CD14-positive monocyte (primary cell): Measurements from ENCODE around the gene HRH4. TPM values are rescaled to one million over a fixed set of nuclear protein-coding genes. Genes with fewer than 3 reads are reported as not detected.

Source experiments
- DNase-seq, 3 donors: peaks; one replicate each; pipeline ENCODE4 v3.0.0-alpha.2; 2011 to 2022
- H2AFZ ChIP-seq: 2 replicates; pipeline ENCODE4 v1.6.0; 2012; ENCODE audit warnings: mild to moderate bottlenecking, low read depth, low read length, inconsistent platforms; ENCODE audit not compliant: insufficient read depth, poor library complexity, severe bottlenecking
- H3K27ac ChIP-seq, 2 donors: 1 replicate in 1 of 2; 2 replicates in 1 of 2; pipeline ENCODE4 v1.5.1; 2012 to 2013; ENCODE audit warnings: low read length in 2 of 2, control low read depth in 1 of 2, inconsistent platforms in 1 of 2, low read depth in 1 of 2, mild to moderate bottlenecking in 1 of 2
- H3K27me3 ChIP-seq, 2 donors: one replicate each; pipeline versions ENCODE4 v1.6.0 to v1.6.1; 2011 to 2013; ENCODE audit warnings: low read length in 2 of 2; ENCODE audit not compliant: control insufficient read depth in 2 of 2, insufficient read depth in 2 of 2
- H3K36me3 ChIP-seq, 2 donors: replicated peaks in 1 of 2; 1 replicate in 1 of 2; 2 replicates in 1 of 2; pipeline versions ENCODE4 v1.5.1 to v1.6.1; 2012 to 2013; ENCODE audit warnings: low read length in 2 of 2, control low read depth in 1 of 2, inconsistent platforms in 1 of 2, mild to moderate bottlenecking in 1 of 2; ENCODE audit not compliant: insufficient read depth in 2 of 2, control insufficient read depth in 1 of 2
- H3K4me1 ChIP-seq, 2 donors: 1 replicate in 1 of 2; 2 replicates in 1 of 2; pipeline versions ENCODE4 v1.5.1 to v1.6.1; 2012 to 2013; ENCODE audit warnings: low read length in 2 of 2, control low read depth in 1 of 2, inconsistent platforms in 1 of 2, mild to moderate bottlenecking in 1 of 2, moderate library complexity in 1 of 2; ENCODE audit not compliant: insufficient read depth in 2 of 2, control insufficient read depth in 1 of 2
- H3K4me2 ChIP-seq: replicated peaks from 2 replicates; pipeline ENCODE3; 2012; ENCODE audit warnings: low read length, moderate library complexity, mild to moderate bottlenecking; ENCODE audit not compliant: poor library complexity, severe bottlenecking; ENCODE audit errors: extremely low read depth
- H3K4me3 ChIP-seq, 3 experiments: fragments of 200-600 bp in 1 of 3; sonication (generic) in 1 of 3; replicated peaks in 1 of 3; 1 replicate in 2 of 3; 2 replicates in 1 of 3; pipeline ENCODE4 v1.5.1; 2011 to 2013; ENCODE audit warnings: low read length in 3 of 3, mild to moderate bottlenecking in 3 of 3, control low read depth in 2 of 3, low read depth in 2 of 3, inconsistent platforms in 1 of 3, moderate library complexity in 1 of 3
- H3K79me2 ChIP-seq: 2 replicates; pipeline ENCODE4 v1.6.0; 2012; ENCODE audit warnings: mild to moderate bottlenecking, control low read depth, inconsistent platforms, low read length, moderate library complexity; ENCODE audit not compliant: insufficient read depth
- H3K9ac ChIP-seq: 2 replicates; pipeline ENCODE4 v1.6.0; 2017; ENCODE audit warnings: low read length, mild to moderate bottlenecking; ENCODE audit not compliant: insufficient read depth, poor library complexity, severe bottlenecking
- H3K9me3 ChIP-seq, 2 donors: replicated peaks in 1 of 2; 1 replicate in 1 of 2; 2 replicates in 1 of 2; pipeline versions ENCODE4 v1.5.1 to v1.6.1; 2012 to 2013; ENCODE audit warnings: low read length in 2 of 2, control low read depth in 1 of 2; ENCODE audit not compliant: control insufficient read depth in 1 of 2, insufficient read depth in 1 of 2
- H4K20me1 ChIP-seq: 2 replicates; pipeline ENCODE4 v1.6.0; 2012; ENCODE audit warnings: mild to moderate bottlenecking, low read length, control low read depth, moderate library complexity; ENCODE audit not compliant: insufficient read depth
- H3K27ac Mint-ChIP-seq, 7 donors: one replicate each; pipeline ENCODE4 v1.8.0; 2020; ENCODE audit warnings: mild to moderate bottlenecking in 7 of 7, mixed read lengths in 7 of 7, moderate library complexity in 6 of 7, inconsistent platforms in 2 of 7
- H3K27me3 Mint-ChIP-seq, 3 donors: one replicate each; pipeline ENCODE4 v1.8.0; 2021 to 2022; ENCODE audit warnings: low read depth in 3 of 3, mild to moderate bottlenecking in 3 of 3, mixed read lengths in 3 of 3, moderate library complexity in 3 of 3, inconsistent platforms in 1 of 3
- H3K36me3 Mint-ChIP-seq, 2 donors: one replicate each; pipeline ENCODE4 v1.8.0; 2020; ENCODE audit warnings: mixed read lengths in 2 of 2, inconsistent platforms in 1 of 2, mild to moderate bottlenecking in 1 of 2
- H3K4me1 Mint-ChIP-seq: one replicate; pipeline ENCODE4 v1.8.0; 2020; ENCODE audit warnings: mild to moderate bottlenecking, mixed read lengths
- H3K4me3 Mint-ChIP-seq, 2 donors: one replicate each; pipeline ENCODE4 v1.8.0; 2020; ENCODE audit warnings: mild to moderate bottlenecking in 2 of 2, mixed read lengths in 2 of 2, moderate library complexity in 1 of 2
- H3K9me3 Mint-ChIP-seq, 7 donors: one replicate each; pipeline ENCODE4 v1.8.0; 2020 to 2022; ENCODE audit warnings: mixed read lengths in 7 of 7, mild to moderate bottlenecking in 6 of 7, moderate library complexity in 6 of 7, inconsistent platforms in 2 of 7
- CTCF ChIP-seq: fragments of 200-600 bp; IDR thresholded peaks from one replicate; pipeline ENCODE4 v1.8.0; 2022; ENCODE audit warnings: antibody characterized with exemption, mild to moderate bottlenecking
- WGBS: methylation state at CpG from one replicate; pipeline ENCODE4 v1.1.5; 2013; ENCODE audit warnings: missing lambda C conversion rate; ENCODE audit not compliant: insufficient coverage; 5-methylcytosine and 5-hydroxymethylcytosine counted together
- intact Hi-C, 2 donors: fragments of 100-400 bp; cut with micrococcal nuclease; formaldehyde crosslinking; loops; one replicate each; pipeline versions ENCODE4 v1.15.0 to v1.15.1; 2023
- polyA plus RNA-seq, 3 donors: library from polyadenylated mRNA; depleted of rRNA in 1 of 3; unstranded in 2 of 3; stranded (reverse) in 1 of 3; fragments of 300-500 nt in 2 of 3; fragments of >200 nt in 1 of 3; fragmentation: Illumina TruSeq in 2 of 3; gene quantifications; 1 replicate in 2 of 3; 2 replicates in 1 of 3; pipeline ENCODE4 v1.2.3, GENCODE V29; 2012 to 2021

HRH4 gene
- polyA plus RNA-seq, 3 donors, result 0.10 TPM; not detected in 2

DNA sequence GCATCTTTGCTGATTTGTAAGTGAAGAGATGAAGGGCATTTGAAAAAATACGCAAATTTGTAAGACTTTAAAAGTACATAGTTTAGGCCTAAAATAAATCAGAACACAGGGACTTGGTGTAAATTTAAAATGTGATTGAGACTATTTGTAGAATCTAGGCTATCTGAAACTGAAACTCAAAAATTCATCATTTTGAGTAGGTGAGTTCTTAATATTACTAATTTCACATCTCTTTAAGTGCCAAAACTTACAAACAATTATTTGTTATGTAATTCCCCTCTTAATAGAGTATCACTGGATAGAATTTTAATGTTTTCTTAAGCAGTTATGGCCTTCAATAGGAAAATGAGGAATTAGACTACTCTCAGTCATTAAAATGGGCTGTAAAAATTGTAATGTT is 14.0 kb upstream of the HRH4 start:
- peaks cover 0 to 10% of the 10 kb centered on the region in 2 donors for H3K4me1 ChIP-seq
- peaks cover 13% of the 10 kb centered on the region for H3K4me1 Mint-ChIP-seq
- no peak for DNase-seq
- H3K79me2 ChIP-seq, result no peaks in the 10 kb centered on the region
- H3K27ac ChIP-seq, result no peak overlapping the region
- H2AFZ ChIP-seq, result no peak overlapping the region
- no peaks in the 10 kb centered on the region for H3K27me3 Mint-ChIP-seq
- intact Hi-C loops, result no loop called here
- H3K36me3 Mint-ChIP-seq, result peaks cover 71 to 79% of the 10 kb centered on the region in 2 donors
- H3K27me3 ChIP-seq, result no peaks in the 10 kb centered on the region
- no peaks in the 10 kb centered on the region for H4K20me1 ChIP-seq
- H3K4me3 ChIP-seq, result no peak overlapping the region
- no peak overlapping the region for H3K27ac Mint-ChIP-seq
- H3K4me2 ChIP-seq, result no peak overlapping the region
- no peak for TF ChIP-seq CTCF
- H3K9me3 ChIP-seq, result no peaks in the 10 kb centered on the region
- H3K9ac ChIP-seq, result no peak overlapping the region
- no peak overlapping the region for H3K4me3 Mint-ChIP-seq
- no CpG with 5 or more reads among the region's 1 CpG for WGBS
- peaks cover 68 to 83% of the 10 kb centered on the region in 2 donors for H3K36me3 ChIP-seq
- no peaks in the 10 kb centered on the region for H3K9me3 Mint-ChIP-seq

GRCh38 chr18:24446953-24447538 is 13.4 kb upstream of the HRH4 start:
- Mint-ChIP-seq H3K27ac (no peak overlapping the region), H3K4me1 (peaks cover 10% of the 10 kb centered on the region), H3K9me3 (no peaks in the 10 kb centered on the region), H3K4me3 (no peak overlapping the region), H3K36me3 (peaks cover 70 to 78% of the 10 kb centered on the region in 2 donors), H3K27me3 (no peaks in the 10 kb centered on the region)
- no peak for TF ChIP-seq CTCF
- DNase-seq, result no peak
- H3K36me3 ChIP-seq, result peaks cover 74 to 82% of the 10 kb centered on the region in 2 donors
- intact Hi-C loops, result no loop called here
- no peaks in the 10 kb centered on the region for H3K27me3 ChIP-seq
- H2AFZ ChIP-seq, result no peak overlapping the region
- H3K9ac ChIP-seq, result no peak overlapping the region
- no peaks in the 10 kb centered on the region for H3K9me3 ChIP-seq
- no peaks in the 10 kb centered on the region for H3K79me2 ChIP-seq
- no peak overlapping the region for H3K27ac ChIP-seq
- WGBS, result no CpG with 5 or more reads among the region's 1 CpG
- H3K4me1 ChIP-seq, result peaks cover 0 to 10% of the 10 kb centered on the region in 2 donors
- no peak overlapping the region for H3K4me2 ChIP-seq
- no peak overlapping the region for H3K4me3 ChIP-seq
- no peaks in the 10 kb centered on the region for H4K20me1 ChIP-seq
